Kidney (tissue), 14 donors: ENCODE results near the gene SFXN5. TPM values are rescaled to one million over a fixed set of nuclear protein-coding genes. Genes with fewer than 3 reads are reported as not detected.

Source experiments
- DNase-seq, 5 donors: peaks; one replicate each; pipeline ENCODE4 v3.0.0-alpha.2; 2013 to 2020
- FAIRE-seq: peaks from 2 replicates; lab custom pipeline; 2012; peaks lifted over from hg19 to GRCh38; lab: Jason Lieb, UNC
- H3K27ac ChIP-seq, 2 donors: one replicate each; pipeline ENCODE4 v1.7.0; 2013; ENCODE audit warnings: low read depth in 2 of 2, low read length in 2 of 2, inconsistent platforms in 1 of 2
- H3K27me3 ChIP-seq: one replicate; pipeline ENCODE4 v1.7.1; 2013; ENCODE audit warnings: low read length, inconsistent platforms; ENCODE audit not compliant: control insufficient read depth, insufficient read depth
- H3K36me3 ChIP-seq, 3 donors: one replicate each; pipeline versions ENCODE4 v1.7.0 to v1.7.1; 2013; ENCODE audit warnings: low read length in 3 of 3, control low read depth in 1 of 3, inconsistent platforms in 1 of 3; ENCODE audit not compliant: insufficient read depth in 3 of 3, control insufficient read depth in 2 of 3
- H3K4me1 ChIP-seq, 3 donors: one replicate each; pipeline versions ENCODE4 v1.7.0 to v1.7.1; 2013; ENCODE audit warnings: low read length in 3 of 3, inconsistent platforms in 1 of 3, low read depth in 1 of 3; ENCODE audit not compliant: control insufficient read depth in 2 of 3, insufficient read depth in 2 of 3
- H3K4me3 ChIP-seq, 3 donors: one replicate each; pipeline versions ENCODE4 v1.7.0 to v1.8.1; 2013; ENCODE audit warnings: low read length in 3 of 3, control low read depth in 1 of 3, inconsistent platforms in 1 of 3
- H3K9ac ChIP-seq, 3 donors: one replicate each; pipeline versions ENCODE4 v1.7.0 to v1.7.1; 2013; ENCODE audit warnings: low read length in 3 of 3, control low read depth in 1 of 3, inconsistent platforms in 1 of 3
- H3K9me3 ChIP-seq, 3 donors: one replicate each; pipeline versions ENCODE4 v1.7.0 to v1.7.1; 2013; ENCODE audit warnings: low read length in 3 of 3, control low read depth in 1 of 3, inconsistent platforms in 1 of 3; ENCODE audit not compliant: control insufficient read depth in 2 of 3, insufficient read depth in 1 of 3
- CTCF ChIP-seq: IDR thresholded peaks from 3 replicates; pipeline ENCODE4 v1.5.1; 2012; ENCODE audit warnings: mild to moderate bottlenecking, moderate library complexity, borderline replicate concordance; ENCODE audit not compliant: insufficient read depth; ENCODE audit errors: extremely low read depth
- intact Hi-C: fragments of 100-400 bp; cut with DNase I; formaldehyde crosslinking; loops from one replicate; pipeline ENCODE4 v1.11.1; 2022
- polyA plus RNA-seq: library from polyadenylated mRNA; stranded (reverse); fragments of 350-450 nt; fragmentation: Illumina TruSeq; extraction: RNeasy Lipid Tissue Mini Kit (QIAGEN cat#74804); gene quantifications from one replicate; pipeline ENCODE4 v1.2.3, GENCODE V29; 2014; ENCODE audit warnings: low read depth, low replicate concordance; ENCODE audit not compliant: insufficient read depth
- total RNA-seq: library from RNA; stranded (reverse); fragmentation: NEBNext Ultra II Directional; extraction: Animal tissue kit (Norgen Biotek cat#: 25700); gene quantifications from one replicate; pipeline ENCODE4 v1.2.1, GENCODE V29; 2021
- donor health status: control.
- donor health status: control.
- donor health status: control.
- donor health status: control.
- donor health status: control.
- donor health status: DM: yes; HTN: yes; CAD: no.
- donor health status: Normal renal cell carcinoma (clear cell type).

SFXN5 gene
- total and polyA plus RNA-seq, 2 donors from 2014 or later: 21.4 to 35.9 TPM

- no peak for TF ChIP-seq CTCF
- H3K27me3 ChIP-seq: no peaks in the 10 kb centered on the region
- no peaks in the 10 kb centered on the region for H3K9me3 ChIP-seq
- H3K9ac ChIP-seq: peak overlapping the region; percentile 15 to 81 (median 58)
- intact Hi-C loops: no loop called here
- H3K4me1 ChIP-seq: peaks cover 0 to 23% (median 13%) of the 10 kb centered on the region in 3 donors
- DNase-seq: peak in 1 of 5 donors; percentile 88
- FAIRE-seq: no peak
- H3K4me3 ChIP-seq: peak overlapping the region; percentile 78 to 85 (median 83)
- H3K27ac ChIP-seq: peak overlapping the region; percentile 94 to 98
- H3K36me3 ChIP-seq: peaks cover 0 to 9% (median 3%) of the 10 kb centered on the region in 3 donors
Measured at GRCh38 chr2:73072129-73072395, 550 bp upstream of the SFXN5 start.

- TF ChIP-seq CTCF: no peak
- H3K36me3 ChIP-seq: peaks cover 0 to 9% (median 3%) of the 10 kb centered on the region in 3 donors
- peak overlapping the region; percentile 56 to 85 (median 83) for H3K4me3 ChIP-seq
- intact Hi-C loops: no loop called here
- peaks cover 0 to 21% (median 11%) of the 10 kb centered on the region in 3 donors for H3K4me1 ChIP-seq
- H3K9ac ChIP-seq: peak overlapping the region; percentile 36 to 84 (median 43)
- peak overlapping the region; percentile 84 to 94 for H3K27ac ChIP-seq
- H3K27me3 ChIP-seq: no peaks in the 10 kb centered on the region
- no peaks in the 10 kb centered on the region for H3K9me3 ChIP-seq
- FAIRE-seq: no peak
- DNase-seq: peak in 4 of 5 donors; percentile 47 to 88 (median 81)
Measured at GRCh38 chr2:73070643-73071359, 711 bp downstream of the SFXN5 start.

DNA sequence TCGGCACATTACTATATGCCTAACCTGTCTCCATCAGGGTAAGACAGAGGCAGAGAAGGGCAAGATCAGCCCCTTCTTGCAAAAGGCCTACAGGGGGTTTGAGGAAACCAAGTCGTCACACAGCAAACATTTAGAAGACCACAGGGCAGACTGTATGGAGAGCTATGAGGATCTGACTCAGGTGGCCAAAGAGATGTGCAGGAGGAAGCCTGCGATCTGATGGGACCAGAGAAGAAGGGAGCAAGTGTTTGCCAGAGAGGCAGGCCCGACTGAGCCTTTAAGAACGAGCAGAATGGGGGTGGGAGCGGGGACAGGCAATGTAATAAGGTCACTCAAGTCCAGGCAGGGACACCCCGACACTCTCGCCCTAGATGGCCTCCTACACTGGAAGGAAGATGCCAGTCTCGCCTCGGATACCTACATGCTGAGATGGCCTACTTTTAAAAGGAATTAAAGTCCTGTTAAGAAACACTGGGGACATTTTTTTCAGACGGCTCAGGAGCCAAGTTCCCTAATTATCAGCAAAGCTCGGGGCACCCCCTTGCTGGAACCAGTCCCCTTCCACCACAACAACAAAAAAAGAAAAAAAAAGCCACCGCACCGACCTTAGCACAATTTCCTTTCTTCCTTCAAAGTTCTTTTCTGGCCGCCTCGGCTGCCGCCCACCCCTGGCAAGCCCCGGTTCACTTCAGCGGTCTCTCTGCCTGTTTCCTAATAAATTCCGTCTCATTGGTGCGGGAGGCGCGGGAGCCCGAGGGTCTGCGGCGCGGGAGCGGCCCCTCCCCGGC lies 1.5 kb downstream of the SFXN5 start:
- Histone ChIP-seq H3K27ac (peak overlapping the region; percentile 84 to 94), H3K4me3 (peak overlapping the region; percentile 51 to 85 (median 83)), H3K9me3 (no peaks in the 10 kb centered on the region), H3K9ac (peak overlapping the region; percentile 33 to 84 (median 43)), H3K27me3 (no peaks in the 10 kb centered on the region), H3K36me3 (peaks cover 0 to 5% (median 3%) of the 10 kb centered on the region in 3 donors), H3K4me1 (peaks cover 0 to 21% (median 11%) of the 10 kb centered on the region in 3 donors)
- intact Hi-C loops: no loop called here
- DNase-seq: peak in 3 of 5 donors; percentile 48 to 66 (median 49)
- no peak for TF ChIP-seq CTCF
- FAIRE-seq: no peak
